WTC11 (cell line): ENCODE results near the gene RTEL1. TPM values are rescaled to one million over a fixed set of nuclear protein-coding genes. Genes with fewer than 3 reads are reported as not detected.
A peak's percentile ranks its signal among the peaks of the same experiment; 100 is the strongest.

Experiments used
- ATAC-seq: fragments of 200-7000 bp; cut with Tn5 transposase; 2 replicates; pipeline ENCODE4 v1.10.0; 2021; ENCODE audit warnings: mild to moderate bottlenecking, moderate library complexity
- CTCF ChIA-PET: fragments of 300-600 bp; sonication (Branson Sonifier 250); formaldehyde crosslinking; loops from one replicate; lab custom pipeline; 2021; ENCODE audit warnings: antibody characterized with exemption; lab: Charles Lee
- POLR2A ChIA-PET: fragments of 350-600 bp; sonication (Branson Sonifier 250); formaldehyde crosslinking; loops from one replicate; lab custom pipeline; 2021; ENCODE audit warnings: antibody characterized with exemption; lab: Charles Lee
- DNase-seq: peaks from one replicate; pipeline ENCODE4 v3.0.0; 2021; ENCODE audit warnings: low spot score
- H3K27ac Mint-ChIP-seq: 2 replicates; pipeline ENCODE4 v1.8.0; 2021; ENCODE audit warnings: mixed read lengths
- H3K27me3 Mint-ChIP-seq: 2 replicates; pipeline ENCODE4 v1.8.0; 2021; ENCODE audit warnings: low read depth, mild to moderate bottlenecking, moderate library complexity, mixed read lengths
- H3K36me3 Mint-ChIP-seq: 2 replicates; pipeline ENCODE4 v1.8.0; 2021; ENCODE audit warnings: mixed read lengths
- H3K4me1 Mint-ChIP-seq: 2 replicates; pipeline ENCODE4 v1.8.0; 2022; ENCODE audit warnings: mixed read lengths
- H3K4me3 Mint-ChIP-seq: 2 replicates; pipeline ENCODE4 v1.8.0; 2021; ENCODE audit warnings: mild to moderate bottlenecking, moderate library complexity, mixed read lengths
- H3K9me3 Mint-ChIP-seq: 2 replicates; pipeline ENCODE4 v1.8.0; 2021; ENCODE audit warnings: mixed read lengths
- NR3C1 ChIP-seq: sonication (generic); formaldehyde crosslinking; conservative IDR thresholded peaks from 2 replicates; pipeline ENCODE4 v1.8.1; 2023; ENCODE audit warnings: low read depth, mild to moderate bottlenecking, missing genetic modification reagents
- ZNF138 ChIP-seq: sonication (generic); formaldehyde crosslinking; conservative IDR thresholded peaks from 2 replicates; pipeline ENCODE4 v1.8.1; 2022; ENCODE audit warnings: mild to moderate bottlenecking, moderate library complexity, missing genetic modification reagents
- total RNA-seq: library from RNA; stranded (reverse); gene quantifications from 3 replicates; pipeline ENCODE4 v1.2.3, GENCODE V29; 2021
- TF ChIP-seq, protein P1 (sequence below): sonication (generic); formaldehyde crosslinking; IDR thresholded peaks from 2 replicates; pipeline ENCODE4 v1.8.1; 2022; ENCODE audit warnings: mild to moderate bottlenecking, moderate library complexity, missing genetic modification reagents
- TF ChIP-seq, protein P2 (sequence below): sonication (generic); formaldehyde crosslinking; IDR thresholded peaks from 2 replicates; pipeline ENCODE4 v1.8.0; 2022; ENCODE audit warnings: mild to moderate bottlenecking, missing genetic modification reagents
- TF ChIP-seq, protein P3 (sequence below): sonication (generic); formaldehyde crosslinking; conservative IDR thresholded peaks from 2 replicates; pipeline ENCODE4 v1.8.1; 2023; ENCODE audit warnings: mild to moderate bottlenecking, low read depth, missing genetic modification reagents, moderate library complexity
- TF ChIP-seq, protein P4 (sequence below): sonication (generic); formaldehyde crosslinking; IDR thresholded peaks from 2 replicates; pipeline ENCODE4 v1.8.0; 2023; ENCODE audit warnings: mild to moderate bottlenecking, missing genetic modification reagents
- TF ChIP-seq, protein P5 (sequence below): sonication (generic); formaldehyde crosslinking; IDR thresholded peaks from 2 replicates; pipeline ENCODE4 v1.8.1; 2022; ENCODE audit warnings: low read depth, mild to moderate bottlenecking, moderate library complexity, missing genetic modification reagents, borderline replicate concordance
- TF ChIP-seq, protein P6 (sequence below): sonication (generic); formaldehyde crosslinking; IDR thresholded peaks from 2 replicates; pipeline ENCODE4 v1.8.1; 2023; ENCODE audit warnings: mild to moderate bottlenecking, missing genetic modification reagents

Gene RTEL1
- total RNA-seq, 1 experiment from 2014 or later = 44.9 TPM

DNA sequence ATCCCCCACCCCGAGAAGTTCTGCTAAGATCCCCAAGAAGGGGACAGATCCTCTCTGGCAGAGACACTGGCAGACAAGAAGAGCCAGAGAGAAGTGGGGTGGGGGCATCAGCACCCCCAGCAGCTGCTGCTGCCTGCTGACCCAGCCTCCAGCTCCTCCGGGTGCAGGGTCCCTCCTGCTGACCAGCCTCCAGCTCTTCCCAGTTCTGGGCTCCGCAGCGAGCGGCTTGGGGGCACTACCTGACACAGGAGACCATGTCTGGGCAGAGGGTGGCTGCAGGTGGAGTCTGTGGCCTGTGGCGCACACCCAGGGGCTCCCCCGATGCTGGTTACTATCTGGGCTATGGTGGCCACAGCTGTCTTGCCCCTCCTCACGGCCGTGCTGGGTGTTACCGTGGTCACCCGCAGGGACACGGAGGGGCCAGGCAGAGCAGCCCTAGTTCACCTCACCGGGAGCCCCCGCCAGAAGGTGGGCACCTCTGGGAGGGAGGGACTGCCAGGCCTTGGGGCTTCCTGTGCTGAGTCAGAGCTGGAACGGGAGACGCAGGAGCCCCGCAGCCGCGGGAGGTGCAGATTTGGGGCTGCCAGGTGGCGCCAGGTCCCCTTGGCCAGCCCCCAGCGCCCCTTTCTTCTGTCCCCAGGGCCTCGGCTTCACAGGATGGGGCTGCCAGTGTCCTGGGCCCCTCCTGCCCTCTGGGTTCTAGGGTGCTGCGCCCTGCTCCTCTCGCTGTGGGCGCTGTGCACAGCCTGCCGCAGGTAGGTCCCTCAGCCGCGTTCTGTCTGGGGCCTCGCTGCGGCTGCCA lies 79.0 kb downstream of the RTEL1 start:
- no peaks in the 10 kb centered on the region for H3K9me3 Mint-ChIP-seq
- peaks cover 8% of the 10 kb centered on the region; the same call in 1 of the 2 replicates for H3K36me3 Mint-ChIP-seq
- no peaks in the 10 kb centered on the region for H3K27me3 Mint-ChIP-seq
- no peak overlapping the region for H3K27ac Mint-ChIP-seq
- ATAC-seq (peak; percentile 1; the same call in 1 of the 2 replicates), DNase-seq (no peak)
- H3K4me1 Mint-ChIP-seq = no peaks in the 10 kb centered on the region
- ChIA-PET POLR2A (interaction anchor here (0.6 to 0.9 kb wide), 2 partner anchors 17 to 18 kb away, joined by 3 read pairs; no protein-coding TSS in a partner anchor), CTCF (interaction anchor here (1.0 to 3.1 kb wide), 4 partner anchors 29 to 244 kb away, joined by 3 to 14 read pairs (median 6); partner anchors contain the start of genes ARFRP1, PRPF6 and ZGPAT)
- TF ChIP-seq ZNF138 = 0 out of 2 replicates have a peak, but pooled peaks have one; percentile 10
- TF ChIP-seq, protein P1, sequence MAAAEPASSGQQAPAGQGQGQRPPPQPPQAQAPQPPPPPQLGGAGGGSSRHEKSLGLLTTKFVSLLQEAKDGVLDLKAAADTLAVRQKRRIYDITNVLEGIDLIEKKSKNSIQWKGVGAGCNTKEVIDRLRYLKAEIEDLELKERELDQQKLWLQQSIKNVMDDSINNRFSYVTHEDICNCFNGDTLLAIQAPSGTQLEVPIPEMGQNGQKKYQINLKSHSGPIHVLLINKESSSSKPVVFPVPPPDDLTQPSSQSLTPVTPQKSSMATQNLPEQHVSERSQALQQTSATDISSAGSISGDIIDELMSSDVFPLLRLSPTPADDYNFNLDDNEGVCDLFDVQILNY = no peak
- peak overlapping the region; percentile 30; the same call in 1 of the 2 replicates for H3K4me3 Mint-ChIP-seq

DNA sequence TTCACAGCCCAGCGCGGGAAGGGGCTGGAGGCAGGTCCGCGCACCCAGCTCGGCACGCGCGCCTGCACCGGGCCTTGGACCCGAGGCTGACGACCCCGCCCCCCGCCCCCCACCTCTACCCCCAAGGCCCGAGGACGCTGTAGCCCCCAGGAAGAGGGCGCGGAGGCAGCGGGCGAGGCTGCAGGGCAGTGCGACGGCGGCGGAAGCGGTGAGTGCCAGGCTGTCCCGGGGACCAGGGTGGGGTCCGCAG lies 79.5 kb downstream of the RTEL1 start:
- ATAC-seq = no peak
- Mint-ChIP-seq H3K4me3 (no peak overlapping the region), H3K27ac (no peak overlapping the region), H3K27me3 (no peaks in the 10 kb centered on the region)
- CTCF ChIA-PET = interaction anchor here (1.0 to 3.1 kb wide), 5 partner anchors 30 to 243 kb away, joined by 3 to 14 read pairs (median 5); partner anchors contain the start of genes ARFRP1, PRPF6 and ZGPAT
- TF ChIP-seq, protein P2, sequence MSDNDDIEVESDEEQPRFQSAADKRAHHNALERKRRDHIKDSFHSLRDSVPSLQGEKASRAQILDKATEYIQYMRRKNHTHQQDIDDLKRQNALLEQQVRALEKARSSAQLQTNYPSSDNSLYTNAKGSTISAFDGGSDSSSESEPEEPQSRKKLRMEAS (CRISPR knock-in tag) = 0 out of 2 replicates have a peak, but pooled peaks have one; percentile 62
- TF ChIP-seq, protein P3, sequence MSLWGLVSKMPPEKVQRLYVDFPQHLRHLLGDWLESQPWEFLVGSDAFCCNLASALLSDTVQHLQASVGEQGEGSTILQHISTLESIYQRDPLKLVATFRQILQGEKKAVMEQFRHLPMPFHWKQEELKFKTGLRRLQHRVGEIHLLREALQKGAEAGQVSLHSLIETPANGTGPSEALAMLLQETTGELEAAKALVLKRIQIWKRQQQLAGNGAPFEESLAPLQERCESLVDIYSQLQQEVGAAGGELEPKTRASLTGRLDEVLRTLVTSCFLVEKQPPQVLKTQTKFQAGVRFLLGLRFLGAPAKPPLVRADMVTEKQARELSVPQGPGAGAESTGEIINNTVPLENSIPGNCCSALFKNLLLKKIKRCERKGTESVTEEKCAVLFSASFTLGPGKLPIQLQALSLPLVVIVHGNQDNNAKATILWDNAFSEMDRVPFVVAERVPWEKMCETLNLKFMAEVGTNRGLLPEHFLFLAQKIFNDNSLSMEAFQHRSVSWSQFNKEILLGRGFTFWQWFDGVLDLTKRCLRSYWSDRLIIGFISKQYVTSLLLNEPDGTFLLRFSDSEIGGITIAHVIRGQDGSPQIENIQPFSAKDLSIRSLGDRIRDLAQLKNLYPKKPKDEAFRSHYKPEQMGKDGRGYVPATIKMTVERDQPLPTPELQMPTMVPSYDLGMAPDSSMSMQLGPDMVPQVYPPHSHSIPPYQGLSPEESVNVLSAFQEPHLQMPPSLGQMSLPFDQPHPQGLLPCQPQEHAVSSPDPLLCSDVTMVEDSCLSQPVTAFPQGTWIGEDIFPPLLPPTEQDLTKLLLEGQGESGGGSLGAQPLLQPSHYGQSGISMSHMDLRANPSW (CRISPR knock-in tag) = no peak
- TF ChIP-seq, protein P4, sequence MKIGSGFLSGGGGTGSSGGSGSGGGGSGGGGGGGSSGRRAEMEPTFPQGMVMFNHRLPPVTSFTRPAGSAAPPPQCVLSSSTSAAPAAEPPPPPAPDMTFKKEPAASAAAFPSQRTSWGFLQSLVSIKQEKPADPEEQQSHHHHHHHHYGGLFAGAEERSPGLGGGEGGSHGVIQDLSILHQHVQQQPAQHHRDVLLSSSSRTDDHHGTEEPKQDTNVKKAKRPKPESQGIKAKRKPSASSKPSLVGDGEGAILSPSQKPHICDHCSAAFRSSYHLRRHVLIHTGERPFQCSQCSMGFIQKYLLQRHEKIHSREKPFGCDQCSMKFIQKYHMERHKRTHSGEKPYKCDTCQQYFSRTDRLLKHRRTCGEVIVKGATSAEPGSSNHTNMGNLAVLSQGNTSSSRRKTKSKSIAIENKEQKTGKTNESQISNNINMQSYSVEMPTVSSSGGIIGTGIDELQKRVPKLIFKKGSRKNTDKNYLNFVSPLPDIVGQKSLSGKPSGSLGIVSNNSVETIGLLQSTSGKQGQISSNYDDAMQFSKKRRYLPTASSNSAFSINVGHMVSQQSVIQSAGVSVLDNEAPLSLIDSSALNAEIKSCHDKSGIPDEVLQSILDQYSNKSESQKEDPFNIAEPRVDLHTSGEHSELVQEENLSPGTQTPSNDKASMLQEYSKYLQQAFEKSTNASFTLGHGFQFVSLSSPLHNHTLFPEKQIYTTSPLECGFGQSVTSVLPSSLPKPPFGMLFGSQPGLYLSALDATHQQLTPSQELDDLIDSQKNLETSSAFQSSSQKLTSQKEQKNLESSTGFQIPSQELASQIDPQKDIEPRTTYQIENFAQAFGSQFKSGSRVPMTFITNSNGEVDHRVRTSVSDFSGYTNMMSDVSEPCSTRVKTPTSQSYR (CRISPR knock-in tag) = no peak
- TF ChIP-seq NR3C1 (CRISPR knock-in tag) = no peak
- TF ChIP-seq, protein P5, sequence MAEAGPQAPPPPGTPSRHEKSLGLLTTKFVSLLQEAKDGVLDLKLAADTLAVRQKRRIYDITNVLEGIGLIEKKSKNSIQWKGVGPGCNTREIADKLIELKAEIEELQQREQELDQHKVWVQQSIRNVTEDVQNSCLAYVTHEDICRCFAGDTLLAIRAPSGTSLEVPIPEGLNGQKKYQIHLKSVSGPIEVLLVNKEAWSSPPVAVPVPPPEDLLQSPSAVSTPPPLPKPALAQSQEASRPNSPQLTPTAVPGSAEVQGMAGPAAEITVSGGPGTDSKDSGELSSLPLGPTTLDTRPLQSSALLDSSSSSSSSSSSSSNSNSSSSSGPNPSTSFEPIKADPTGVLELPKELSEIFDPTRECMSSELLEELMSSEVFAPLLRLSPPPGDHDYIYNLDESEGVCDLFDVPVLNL (CRISPR knock-in tag) = no peak
- TF ChIP-seq, protein P6, sequence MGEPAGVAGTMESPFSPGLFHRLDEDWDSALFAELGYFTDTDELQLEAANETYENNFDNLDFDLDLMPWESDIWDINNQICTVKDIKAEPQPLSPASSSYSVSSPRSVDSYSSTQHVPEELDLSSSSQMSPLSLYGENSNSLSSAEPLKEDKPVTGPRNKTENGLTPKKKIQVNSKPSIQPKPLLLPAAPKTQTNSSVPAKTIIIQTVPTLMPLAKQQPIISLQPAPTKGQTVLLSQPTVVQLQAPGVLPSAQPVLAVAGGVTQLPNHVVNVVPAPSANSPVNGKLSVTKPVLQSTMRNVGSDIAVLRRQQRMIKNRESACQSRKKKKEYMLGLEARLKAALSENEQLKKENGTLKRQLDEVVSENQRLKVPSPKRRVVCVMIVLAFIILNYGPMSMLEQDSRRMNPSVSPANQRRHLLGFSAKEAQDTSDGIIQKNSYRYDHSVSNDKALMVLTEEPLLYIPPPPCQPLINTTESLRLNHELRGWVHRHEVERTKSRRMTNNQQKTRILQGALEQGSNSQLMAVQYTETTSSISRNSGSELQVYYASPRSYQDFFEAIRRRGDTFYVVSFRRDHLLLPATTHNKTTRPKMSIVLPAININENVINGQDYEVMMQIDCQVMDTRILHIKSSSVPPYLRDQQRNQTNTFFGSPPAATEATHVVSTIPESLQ = no peak
- TF ChIP-seq, all 79 proteins: peak for 1
- Mint-ChIP-seq H3K4me1 (no peaks in the 10 kb centered on the region), H3K36me3 (peaks cover 8% of the 10 kb centered on the region; the same call in 1 of the 2 replicates), H3K9me3 (no peaks in the 10 kb centered on the region)
- POLR2A ChIA-PET = no interaction called here
- no peak for DNase-seq
